T-helper 2 cell (primary cell): ENCODE results near the gene CENPS.
"Not testable (repeated sequence)": the region's sequence is repeated elsewhere in the genome, so short reads cannot be mapped to it uniquely, and the experiment has no call there.

Experiments used
- DNase-seq, 5 experiments: peaks; one replicate each; pipeline versions ENCODE4 v3.0.0 to v3.0.0-alpha.2; 2012 to 2022

Gene CENPS

DNA sequence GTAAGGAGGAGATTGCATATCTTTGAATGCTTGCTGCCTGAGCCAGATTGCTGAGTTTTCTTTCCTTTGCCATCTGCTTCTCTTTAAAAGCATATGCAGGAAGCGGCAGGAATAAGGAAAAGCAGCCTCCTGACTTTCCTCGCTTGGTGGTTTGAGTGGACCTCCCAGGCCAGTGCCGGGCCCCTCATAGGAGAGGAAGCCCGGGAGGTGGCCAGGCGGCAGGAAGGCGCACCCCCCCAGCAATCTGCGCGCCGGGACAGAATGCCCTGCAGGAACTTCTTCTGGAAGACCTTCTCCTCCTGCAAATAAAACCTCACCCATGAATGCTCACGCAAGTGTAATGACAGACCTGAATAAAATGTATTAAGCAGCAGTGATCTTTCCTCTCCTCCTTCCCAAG is 21.1 kb downstream of the CENPS start:
- no peak for DNase-seq

DNA sequence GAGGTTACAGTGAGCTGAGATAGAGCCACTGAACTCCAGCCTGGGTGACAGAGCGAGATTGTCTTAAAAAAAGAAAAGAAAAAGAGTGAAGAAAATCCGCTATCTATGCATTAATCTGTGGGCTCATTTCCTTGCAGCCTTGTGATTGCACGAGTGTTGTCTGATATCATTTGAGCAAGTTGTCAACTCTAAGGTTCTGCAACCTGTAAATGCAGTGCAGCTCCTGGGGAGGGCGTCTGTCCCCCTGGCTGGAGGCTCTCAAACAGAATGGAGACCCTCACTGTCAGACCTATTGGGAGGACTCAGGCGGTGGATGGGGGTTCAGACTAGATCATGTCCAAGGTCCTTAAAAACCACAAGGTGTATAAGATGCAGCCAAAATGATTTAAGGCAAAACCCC is 25.8 kb downstream of the CENPS start:
- DNase-seq, result peak in 1 of 5 experiments; percentile 23

DNA sequence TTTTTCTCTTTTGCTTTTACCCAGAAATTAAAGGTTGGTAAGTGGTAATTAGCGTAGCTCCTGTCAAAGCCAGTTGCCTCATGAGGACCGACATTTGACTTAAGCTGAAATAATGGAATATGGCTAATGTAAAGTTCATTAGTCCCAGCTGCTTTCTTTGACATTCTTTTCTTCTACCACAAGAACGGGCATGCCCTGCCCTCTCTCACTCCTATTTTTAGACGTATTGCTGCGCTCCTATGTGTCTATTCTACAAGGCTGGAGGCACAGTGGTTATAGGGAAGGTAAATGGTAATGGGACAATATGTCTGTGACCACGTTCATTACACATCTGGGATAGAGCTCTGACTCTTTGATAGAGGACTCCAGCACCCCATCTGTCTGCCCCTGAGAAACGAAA is 26.4 kb downstream of the CENPS start:
- no peak for DNase-seq

DNA sequence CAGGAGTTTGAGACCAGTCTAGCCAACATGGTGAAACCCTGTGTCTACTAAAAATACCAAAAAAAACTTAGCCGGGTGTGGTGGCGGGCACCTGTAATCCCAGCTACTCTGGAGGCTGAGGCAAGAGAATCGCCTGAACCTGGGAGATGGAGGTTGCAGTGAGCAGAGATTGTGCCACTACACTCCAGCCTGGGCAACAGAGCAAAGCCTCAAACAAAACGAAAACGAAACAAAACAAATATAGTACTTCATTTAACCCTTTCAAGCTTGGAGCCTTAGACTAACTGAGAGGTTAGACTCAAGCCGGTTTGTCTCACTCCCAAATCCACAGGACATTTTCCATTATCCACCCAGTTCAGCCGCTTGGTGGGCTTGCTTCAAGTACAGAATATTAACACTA is 27.2 kb downstream of the CENPS start:
- peak in 1 of 5 experiments; percentile 39 for DNase-seq

DNA sequence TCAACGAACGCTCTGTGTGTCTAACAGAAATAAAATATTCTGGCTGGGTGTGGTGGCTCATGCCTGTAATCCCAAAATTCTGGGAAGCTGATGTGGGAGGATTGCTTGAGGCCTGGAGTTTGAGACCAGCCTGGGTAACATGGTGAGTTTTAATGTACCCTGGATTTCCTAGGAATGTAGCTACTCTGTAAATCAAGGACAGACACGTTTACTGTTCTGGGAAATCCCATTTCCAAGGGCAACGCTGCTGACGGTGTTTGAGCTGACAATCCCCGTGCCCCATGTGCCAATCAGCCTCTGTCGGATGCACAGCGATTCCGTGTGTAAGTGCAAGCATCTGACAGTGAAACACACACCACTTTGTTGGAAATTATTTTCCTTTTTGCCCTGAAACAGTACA is 27.6 kb downstream of the CENPS start:
- DNase-seq, result no peak

DNA sequence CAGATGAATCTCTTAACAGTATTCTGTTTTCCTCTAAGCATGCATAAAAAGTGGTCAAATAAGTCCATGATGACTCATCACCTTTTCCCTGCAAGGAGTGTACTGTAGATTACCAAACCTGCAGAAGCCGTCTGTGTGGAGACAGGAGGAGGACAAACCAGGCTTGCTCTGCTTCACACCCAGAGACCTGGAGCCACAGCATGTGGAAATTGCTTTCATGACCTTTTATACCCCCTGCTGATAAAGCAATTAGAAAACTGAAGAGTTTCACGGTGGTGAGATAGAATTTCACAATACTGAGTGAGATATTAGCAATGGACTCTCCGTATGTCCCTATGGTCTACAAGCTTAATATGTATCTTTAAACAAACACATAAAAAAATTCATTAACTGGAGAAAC is 29.0 kb downstream of the CENPS start:
- no peak for DNase-seq

DNA sequence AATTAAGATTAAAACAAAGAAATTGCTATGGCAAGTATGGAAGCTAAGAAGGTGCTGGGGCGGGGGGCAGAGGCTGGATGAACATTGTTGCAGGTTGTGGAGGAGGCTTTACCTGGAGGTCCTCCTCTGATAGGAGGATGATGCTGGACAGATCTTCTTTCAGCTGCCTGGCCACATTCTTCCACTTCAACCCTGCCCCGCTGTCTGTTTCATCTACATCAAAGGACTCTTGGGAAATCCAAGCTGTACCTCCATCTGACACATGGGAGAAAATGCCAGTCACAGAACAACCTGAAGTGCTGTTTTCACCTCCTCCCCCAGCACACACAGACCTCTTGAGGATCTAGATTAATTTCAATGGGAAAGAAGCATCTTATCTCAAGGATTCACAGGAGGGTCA is 36.8 kb downstream of the CENPS start:
- no peak for DNase-seq

DNA sequence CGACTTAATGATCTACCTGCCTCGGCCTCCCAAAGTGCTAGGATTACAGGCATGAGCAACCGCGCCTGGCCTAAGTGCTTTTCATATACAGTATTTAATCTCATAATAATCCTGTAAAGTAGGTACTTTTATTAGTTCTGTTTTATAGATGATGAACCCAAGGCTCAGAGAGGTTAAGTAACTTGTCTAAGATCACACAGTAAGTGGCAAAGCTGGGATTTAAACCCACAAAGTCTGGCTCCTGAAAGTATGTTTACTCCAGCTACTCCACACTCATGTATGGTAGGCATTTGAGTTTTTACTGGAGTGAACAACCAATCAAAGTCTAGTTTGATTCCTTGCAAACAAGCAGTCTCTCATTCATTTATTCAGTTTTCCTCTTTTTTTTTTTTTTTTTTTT is 39.8 kb downstream of the CENPS start:
- no peak for DNase-seq

DNA sequence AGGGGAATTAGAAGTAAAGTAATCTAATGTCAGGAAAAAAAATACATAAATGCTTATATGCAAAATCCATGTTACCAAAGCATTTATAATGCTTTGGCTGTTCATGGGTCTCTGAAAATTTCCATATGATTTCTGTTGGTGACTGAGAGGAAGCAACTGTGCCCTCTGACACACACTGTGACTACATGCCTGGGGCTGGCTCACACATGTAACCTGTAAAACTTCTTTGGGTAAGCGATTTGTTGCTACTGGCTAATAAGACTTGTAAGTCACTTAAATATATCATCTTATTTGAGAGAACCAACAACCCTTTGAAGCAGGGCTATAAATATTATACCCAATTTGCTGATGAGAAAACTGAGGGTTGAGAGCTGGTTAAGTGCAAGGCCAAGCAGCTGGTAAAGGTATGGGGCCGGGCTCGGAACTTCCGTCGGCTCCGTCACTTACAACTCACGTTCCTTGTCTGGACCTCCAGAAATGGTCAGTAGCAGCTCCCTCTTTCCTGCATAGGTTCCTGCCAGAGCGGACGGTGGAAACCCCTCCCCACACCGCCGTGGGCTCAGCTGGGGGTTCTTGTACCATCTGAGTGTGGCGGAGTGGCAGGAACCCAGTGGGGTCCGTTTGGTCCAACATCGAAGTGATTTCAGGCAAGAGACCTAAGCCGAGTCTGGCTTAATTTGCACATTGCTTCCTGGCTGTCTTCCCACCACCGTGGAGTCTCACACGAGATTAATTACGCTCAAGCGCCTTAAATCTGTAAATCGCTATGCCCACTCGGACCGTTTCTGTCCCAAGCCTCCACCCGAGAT is 41.4 kb downstream of the CENPS start:
- DNase-seq, result no peak

DNA sequence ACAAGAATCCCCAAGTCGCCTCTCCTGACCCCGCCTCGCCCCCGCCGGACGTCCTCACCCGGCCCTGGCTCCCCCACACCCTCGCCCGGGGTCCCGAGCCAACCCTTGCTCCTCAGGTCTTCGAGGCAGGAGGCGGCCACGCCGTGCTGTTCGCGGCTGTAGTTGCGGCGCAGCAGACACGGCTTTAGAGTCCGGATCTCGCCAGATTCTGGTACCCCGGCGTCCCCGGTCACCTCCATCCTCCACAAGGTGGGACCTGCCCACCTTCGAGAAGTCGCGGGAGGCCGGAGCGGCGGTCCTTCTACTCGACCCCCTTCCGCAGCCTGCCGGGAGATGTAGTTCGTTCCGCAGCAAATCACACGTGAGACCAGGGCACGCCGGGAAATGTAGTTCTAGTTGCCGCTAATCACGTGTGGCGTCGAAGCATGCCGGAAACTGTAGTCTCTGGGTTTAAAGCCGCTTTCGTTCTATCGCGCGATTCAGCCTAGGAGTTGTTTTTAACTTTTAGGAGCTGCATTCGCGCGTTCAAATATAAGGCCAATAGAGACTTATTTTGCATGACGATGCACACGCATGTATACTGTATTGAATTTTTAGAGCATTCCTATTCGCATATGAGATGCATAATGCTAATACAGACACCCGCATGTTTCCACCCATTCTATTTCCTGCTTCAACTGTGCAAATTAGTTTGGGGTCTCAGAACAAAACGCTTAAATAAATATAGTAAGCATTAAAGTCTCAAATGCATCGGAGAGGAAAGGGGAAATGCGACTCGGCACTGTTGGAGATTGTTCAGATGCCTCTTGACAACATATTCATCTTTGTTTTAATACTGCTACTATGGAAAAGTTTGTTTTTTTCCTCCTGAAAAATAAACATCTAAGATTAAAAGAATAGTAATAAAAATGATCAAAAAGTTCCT is 42.2 kb downstream of the CENPS start, which contains the start of gene DFFA:
Gene DFFA, minus strand, starts transcription at position 310 of the 925 bp plus-strand sequence. Its CDS starts 71 bp downstream, at position 239.
- peak; percentile 75 to 97 (median 87) for DNase-seq

DNA sequence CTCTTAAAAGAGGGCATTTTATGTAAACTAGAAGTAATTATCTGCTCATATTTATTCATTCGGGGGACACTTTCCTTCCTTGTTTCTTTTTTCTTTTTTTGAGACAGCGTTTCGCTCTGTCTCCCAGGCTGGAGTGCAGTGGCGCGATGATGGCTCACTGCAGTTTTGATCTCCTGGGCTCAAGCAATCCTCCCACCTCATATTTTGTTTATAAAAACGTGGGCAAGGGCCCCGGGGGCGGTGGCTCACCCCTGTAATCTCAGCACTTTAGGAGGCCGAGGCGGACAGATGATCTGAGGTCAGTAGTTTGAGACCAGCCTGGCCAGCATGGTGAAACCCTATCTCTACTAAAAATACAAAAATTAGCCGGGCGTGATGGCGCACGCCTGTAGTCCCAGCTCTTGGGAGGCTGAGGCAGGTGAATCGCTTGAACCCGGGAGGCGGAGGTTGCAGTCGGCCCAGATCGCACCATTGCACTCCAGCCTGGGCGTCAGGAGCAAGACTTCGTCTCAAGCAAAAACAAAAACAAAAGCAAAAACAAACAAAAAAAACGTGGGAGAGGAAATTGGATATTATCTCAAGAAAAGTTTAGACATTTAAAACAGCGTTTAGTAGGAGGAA is 43.0 kb downstream of the CENPS start:
- DNase-seq, result no peak

DNA sequence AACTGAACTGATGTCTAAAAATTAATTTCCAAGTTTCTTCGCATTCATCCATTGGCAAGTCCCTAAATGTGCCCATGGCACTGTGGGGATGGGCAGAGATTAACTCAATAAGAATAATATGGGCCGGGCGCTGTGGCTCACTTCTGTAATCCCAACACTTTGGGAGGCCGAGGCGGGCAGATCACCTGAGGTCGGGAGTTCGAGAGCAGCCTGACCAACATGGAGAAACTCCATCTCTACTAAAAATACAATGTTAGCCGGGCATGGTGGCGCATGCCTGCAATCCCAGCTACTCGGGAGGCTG is 44.0 kb downstream of the CENPS start:
- DNase-seq, result not testable (repeated sequence)

DNA sequence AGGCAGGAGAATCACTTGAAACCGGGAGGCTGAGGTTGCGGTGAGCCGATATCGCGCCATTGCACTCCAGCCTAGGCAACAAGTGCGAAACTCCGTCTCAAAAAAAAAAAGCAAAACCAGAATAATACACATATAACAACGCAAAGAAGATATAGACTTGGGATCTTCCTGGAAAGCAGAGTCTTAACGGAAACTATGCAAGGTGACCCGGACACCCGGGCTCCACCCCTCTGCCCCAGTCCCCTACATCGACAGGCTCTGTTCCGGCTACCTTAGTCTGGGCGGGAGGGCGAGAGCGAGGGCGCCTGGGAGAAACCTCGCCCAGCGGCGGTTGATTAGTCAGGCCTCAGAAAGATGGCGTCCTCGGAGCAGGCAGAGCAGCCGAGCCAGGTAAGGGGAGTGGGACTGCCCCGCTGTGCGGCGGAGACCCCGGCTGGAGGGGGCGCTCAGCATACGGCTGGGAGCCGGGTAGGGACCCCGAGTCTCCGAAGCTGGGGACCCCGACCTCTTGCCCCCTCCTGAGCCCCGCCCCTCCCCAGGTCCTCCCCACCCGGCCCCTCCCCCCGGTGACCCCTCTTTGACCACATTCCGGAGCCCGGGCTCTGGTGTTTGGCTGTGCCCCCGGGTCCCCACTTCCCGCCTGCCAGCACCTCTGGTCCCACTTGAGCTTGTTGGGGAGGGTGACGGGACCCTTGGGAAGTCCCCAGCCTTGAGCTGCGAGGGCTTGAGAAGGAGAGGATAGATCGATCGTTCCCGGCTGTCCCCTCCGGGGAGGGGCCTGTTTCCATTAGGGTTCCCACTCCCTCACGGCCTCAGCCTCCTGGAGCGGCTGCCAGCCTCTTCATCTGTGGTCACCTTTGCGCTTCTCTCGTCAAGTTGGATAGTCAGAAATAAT is 44.6 kb downstream of the CENPS start, which contains the start of gene PEX14:
Gene PEX14, plus strand, starts transcription at position 338 of the 895 bp plus-strand sequence. Its CDS starts 17 bp downstream, at position 355.
- DNase-seq, result peak; percentile 63 to 93 (median 77)

DNA sequence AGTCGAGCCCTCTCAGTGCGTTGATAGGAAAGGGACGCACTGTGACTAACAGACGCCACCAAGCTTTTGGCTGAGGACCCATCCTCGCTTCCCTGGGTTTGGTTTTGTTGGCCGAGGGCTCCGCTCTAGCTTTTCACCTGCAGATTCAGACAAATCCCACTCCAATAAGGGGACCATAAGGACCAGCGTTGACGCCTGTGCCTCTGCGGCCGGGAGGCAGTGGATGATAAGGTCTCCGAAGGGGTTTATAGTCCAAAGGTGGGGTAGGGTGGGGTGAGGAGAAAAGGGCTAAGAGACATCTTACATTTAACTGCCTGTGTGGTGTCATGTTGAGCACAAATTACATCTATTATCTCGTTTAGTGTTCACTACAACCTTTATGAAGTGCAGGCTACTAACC is 45.3 kb downstream of the CENPS start:
- DNase-seq, result no peak

DNA sequence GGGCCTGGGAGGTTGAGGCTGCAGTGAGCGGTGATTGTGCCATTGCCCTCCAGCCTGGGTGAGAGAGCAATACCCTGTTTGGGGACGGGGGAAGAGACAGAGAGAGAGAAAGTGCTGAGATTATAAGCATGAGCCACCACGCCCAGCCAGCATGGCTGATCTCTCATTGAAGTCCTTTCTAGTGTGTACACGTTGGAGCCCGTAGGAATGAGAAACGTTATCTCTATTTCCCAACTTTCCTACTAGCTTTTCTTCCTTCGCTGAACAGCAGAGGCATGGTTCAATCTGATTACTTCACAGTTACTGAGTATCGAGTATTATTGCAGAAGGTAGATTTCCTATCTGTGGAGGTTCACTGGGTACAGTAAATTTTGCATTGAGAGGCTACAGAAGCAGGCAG is 49.1 kb downstream of the CENPS start:
- DNase-seq, result no peak

DNA sequence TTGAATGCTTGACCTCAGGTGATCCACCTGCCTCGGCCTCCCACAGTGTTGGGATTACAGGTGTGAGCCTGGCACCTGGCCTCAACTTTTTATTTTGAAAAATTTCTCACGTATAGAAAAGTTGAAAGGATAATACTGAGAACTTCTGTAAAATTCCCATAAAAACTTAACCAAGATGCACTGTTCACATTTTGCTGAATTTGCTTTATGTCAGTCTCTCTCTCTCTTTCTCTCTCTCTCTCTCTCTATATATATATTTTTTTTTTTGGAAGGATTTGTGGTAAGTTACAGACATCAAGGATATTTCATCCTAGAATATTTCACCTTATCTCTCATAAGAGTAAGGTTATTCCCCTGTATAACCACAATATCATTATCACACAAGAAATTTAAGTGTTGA is 50.4 kb downstream of the CENPS start:
- no peak for DNase-seq

DNA sequence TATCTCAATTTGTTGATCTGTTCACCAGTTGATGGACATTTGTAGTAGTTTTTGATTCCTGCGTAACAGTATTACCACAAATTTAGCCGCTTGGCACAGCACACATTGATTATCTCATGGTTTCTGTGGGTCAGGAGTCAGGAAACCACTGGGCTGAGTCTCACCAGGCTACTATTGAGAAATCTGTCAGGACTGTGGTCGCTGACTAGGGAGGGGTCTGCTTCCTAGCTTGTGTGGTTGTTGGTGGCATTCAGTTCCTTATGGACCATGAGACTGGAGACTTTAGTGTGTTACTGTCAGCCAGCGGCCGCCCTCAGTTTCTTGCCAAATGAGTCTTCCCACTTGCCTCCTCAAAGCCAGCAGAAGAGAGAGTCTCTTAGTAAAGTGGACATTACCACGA is 54.3 kb downstream of the CENPS start:
- no peak for DNase-seq

DNA sequence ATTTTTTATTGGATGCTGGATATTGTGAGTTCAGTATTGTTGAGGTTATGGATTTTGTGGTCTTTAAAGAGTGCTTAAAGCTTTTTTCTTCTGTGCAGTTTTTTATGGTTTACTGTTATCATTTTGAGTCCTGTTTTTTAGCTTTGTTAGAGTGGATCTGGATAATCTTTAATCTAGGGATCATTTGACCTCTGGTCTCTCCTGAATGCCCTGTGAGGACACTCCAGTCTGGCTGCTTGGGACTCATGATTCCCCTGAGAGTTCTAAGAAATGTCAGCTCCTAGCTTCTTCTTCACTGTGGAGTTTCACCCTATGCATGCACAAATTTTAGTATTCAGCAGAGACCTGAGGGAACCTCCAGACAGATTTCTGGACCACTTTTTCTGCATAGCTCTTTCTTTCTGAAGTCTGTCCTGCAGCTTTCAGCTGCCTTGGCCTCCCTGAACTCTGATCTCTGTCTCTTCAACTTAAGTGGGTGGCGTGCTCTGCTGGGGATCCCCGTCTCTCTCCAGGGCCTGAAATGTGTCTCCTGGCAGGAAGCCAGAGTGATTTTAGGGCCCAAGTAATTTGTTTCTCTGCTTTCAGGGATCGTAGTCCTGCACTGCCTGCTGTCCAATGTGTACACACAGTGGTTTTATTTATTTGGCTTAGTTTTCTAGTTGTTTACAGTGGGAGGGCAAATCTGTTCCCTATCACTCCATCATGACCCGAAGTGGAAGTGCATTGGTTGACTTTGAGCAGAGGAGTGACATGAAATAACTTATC is 59.2 kb downstream of the CENPS start:
- no peak for DNase-seq

DNA sequence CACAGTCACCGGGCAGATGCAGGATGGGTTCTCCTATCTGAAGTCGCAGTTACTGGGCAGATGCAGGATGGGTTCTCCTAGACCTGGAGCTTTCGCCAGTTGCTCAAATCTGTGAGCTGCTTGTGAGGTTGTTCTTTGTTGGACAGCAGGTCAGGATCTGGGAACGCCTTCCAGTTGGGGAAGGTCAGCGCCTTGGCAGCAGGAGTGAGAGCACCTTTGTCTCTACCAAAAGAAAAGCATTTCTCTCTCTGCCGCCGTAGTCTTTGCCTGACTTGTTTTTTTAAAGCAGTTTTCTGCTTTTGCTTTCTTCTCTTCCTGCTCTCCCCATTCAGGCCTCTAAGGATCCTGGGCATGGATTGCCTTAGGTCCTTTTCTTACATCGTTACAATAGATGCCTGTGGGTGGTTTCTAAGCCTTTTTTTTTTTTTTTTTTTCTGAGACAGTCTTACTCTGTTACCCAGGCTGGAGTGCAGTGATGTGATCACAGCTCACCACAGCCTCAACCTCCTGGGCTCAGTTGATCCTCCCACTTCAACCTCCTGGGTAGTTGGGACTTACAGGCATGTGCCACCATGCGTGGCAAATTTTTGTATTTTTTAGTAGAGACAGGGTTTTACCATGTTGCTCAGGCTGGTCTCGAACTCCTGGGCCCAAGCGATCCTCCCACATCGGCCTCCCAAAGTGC is 60.2 kb downstream of the CENPS start:
- no peak for DNase-seq
